ENCODE data around the gene EMILIN1. TPM values are rescaled to one million over a fixed set of nuclear protein-coding genes. Genes with fewer than 3 reads are reported as not detected.

Gene EMILIN1
- total RNA-seq, 8 experiments from 2014 or later, result 1.4 to 24.6 (median 12.1) TPM

- no peak for ATAC-seq (replicated peaks in 6 of 8)
- peaks cover 7 to 11% of the 10 kb centered on the region in 2 donors for H3K4me1 ChIP-seq (replicated peaks in 1 of 2)
Measured at GRCh38 chr2:27135478-27135955, 57.1 kb downstream of the EMILIN1 start.

More at GRCh38 chr2:27135478-27135955, 57.1 kb downstream of the EMILIN1 start:
- Histone ChIP-seq H3K27ac (no peak overlapping the region), H3K4me3 (no peak overlapping the region)
- 80 to 100% (median 92%) methylated on average over 1 to 5 of the region's 12 CpGs; no CpG with 5 or more reads in 4 of the 10 experiments for WGBS, 10 experiments
- in situ Hi-C loops (cut with MboI; ENCODE audit: low pct_unique_long_range_greater_than_20kb in 2 of 9, low sequenced_read_pairs in 9 of 9, unreplicated experiment in 9 of 9), result no loop called here

Other genes starting within 250 kb of the EMILIN1 start
- gene DPYSL5, start 230.5 kb upstream of the EMILIN1 start, total RNA-seq, result 100 to 1,000 TPM in 2 of 8 experiments, 10 to 100 TPM in 3, under 1 TPM in 3; 0.09 to 255 (median 90.7) TPM
- 10 to 100 TPM in 7 of 8 experiments, 1 to 10 TPM in 1; 8.7 to 44.8 (median 26.8) TPM for gene MAPRE3, start 108.0 kb upstream of the EMILIN1 start, total RNA-seq
- gene TMEM214, start 45.6 kb upstream of the EMILIN1 start, total RNA-seq, result 10 to 100 TPM; 11.8 to 44.1 (median 30.1) TPM
- 10 to 100 TPM; 11.0 to 47.1 (median 34.8) TPM for gene AGBL5, start 26.9 kb upstream of the EMILIN1 start, total RNA-seq
- 100 to 1,000 TPM; 289 to 626 (median 350) TPM for gene OST4, start 7.0 kb upstream of the EMILIN1 start, total RNA-seq
- gene KHK, start 8.2 kb downstream of the EMILIN1 start, total RNA-seq, result 1 to 10 TPM in 7 of 8 experiments, under 1 TPM in 1; 0.72 to 5.4 (median 3.4) TPM
- 10 to 100 TPM in 3 of 8 experiments, 1 to 10 TPM in 5; 4.4 to 27.3 (median 9.8) TPM for gene CGREF1, start 40.5 kb downstream of the EMILIN1 start, total RNA-seq
- 1 to 10 TPM in 6 of 8 experiments, under 1 TPM in 1, not detected in 1; 0.94 to 2.9 (median 1.7) TPM for gene ABHD1, start 45.2 kb downstream of the EMILIN1 start, total RNA-seq
- gene PREB, start 56.0 kb downstream of the EMILIN1 start, total RNA-seq, result 10 to 100 TPM; 22.9 to 41.5 (median 38.2) TPM
- gene PRR30, start 60.8 kb downstream of the EMILIN1 start, total RNA-seq, result 1 to 10 TPM in 1 of 8 experiments, under 1 TPM in 5, not detected in 2; 0.11 to 1.5 (median 0.32) TPM
- gene TCF23, start 70.4 kb downstream of the EMILIN1 start, total RNA-seq, result under 1 TPM in 6 of 8 experiments, not detected in 2; 0.09 to 0.66 (median 0.23) TPM
- gene ATRAID, start 133.4 kb downstream of the EMILIN1 start, total RNA-seq, result 100 to 1,000 TPM in 6 of 8 experiments, 10 to 100 TPM in 2; 77.0 to 252 (median 123) TPM
- 10 to 100 TPM; 16.0 to 59.5 (median 33.7) TPM for gene SLC5A6, start 133.7 kb downstream of the EMILIN1 start, total RNA-seq
- gene CAD, start 138.8 kb downstream of the EMILIN1 start, total RNA-seq, result 10 to 100 TPM; 20.5 to 72.3 (median 31.5) TPM
- gene SLC30A3, start 184.4 kb downstream of the EMILIN1 start, total RNA-seq, result 1 to 10 TPM in 1 of 8 experiments, under 1 TPM in 7; 0.27 to 1.6 (median 0.61) TPM
- not detected for gene DNAJC5G, start 196.8 kb downstream of the EMILIN1 start, total RNA-seq
- gene TRIM54, start 203.8 kb downstream of the EMILIN1 start, total RNA-seq, result under 1 TPM in 7 of 8 experiments, not detected in 1; 0.25 to 1.00 (median 0.38) TPM
- gene UCN, start 229.8 kb downstream of the EMILIN1 start, total RNA-seq, result 1 to 10 TPM in 5 of 8 experiments, under 1 TPM in 2, not detected in 1; 0.61 to 3.5 (median 1.4) TPM
- gene MPV17, start 244.5 kb downstream of the EMILIN1 start, total RNA-seq, result 100 to 1,000 TPM in 1 of 8 experiments, 10 to 100 TPM in 7; 36.7 to 141 (median 68.9) TPM

Data from motor neuron (in vitro differentiated cells).